Measurements from ENCODE around the gene OAS1.

DNA sequence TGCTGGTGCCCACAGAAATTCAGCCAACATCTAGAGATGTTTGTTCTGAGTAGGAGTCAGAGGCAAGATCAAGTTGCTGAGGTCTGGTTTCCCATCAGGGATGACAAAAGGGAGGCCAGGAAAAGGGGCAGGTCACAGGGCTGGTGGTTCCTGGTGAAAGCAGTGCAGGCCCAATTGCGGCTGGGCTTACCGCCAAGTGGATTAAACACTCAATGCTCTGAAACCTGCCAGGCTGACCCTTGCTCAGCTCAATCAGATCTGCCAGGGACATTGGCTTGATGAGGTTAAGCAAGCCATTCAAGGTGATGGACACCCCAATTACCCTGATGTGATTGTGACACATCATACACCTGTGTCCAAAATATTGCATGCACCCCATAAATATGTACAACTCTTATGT, 5.5 kb upstream of the OAS1 start:
- TF ChIP-seq, protein P1, sequence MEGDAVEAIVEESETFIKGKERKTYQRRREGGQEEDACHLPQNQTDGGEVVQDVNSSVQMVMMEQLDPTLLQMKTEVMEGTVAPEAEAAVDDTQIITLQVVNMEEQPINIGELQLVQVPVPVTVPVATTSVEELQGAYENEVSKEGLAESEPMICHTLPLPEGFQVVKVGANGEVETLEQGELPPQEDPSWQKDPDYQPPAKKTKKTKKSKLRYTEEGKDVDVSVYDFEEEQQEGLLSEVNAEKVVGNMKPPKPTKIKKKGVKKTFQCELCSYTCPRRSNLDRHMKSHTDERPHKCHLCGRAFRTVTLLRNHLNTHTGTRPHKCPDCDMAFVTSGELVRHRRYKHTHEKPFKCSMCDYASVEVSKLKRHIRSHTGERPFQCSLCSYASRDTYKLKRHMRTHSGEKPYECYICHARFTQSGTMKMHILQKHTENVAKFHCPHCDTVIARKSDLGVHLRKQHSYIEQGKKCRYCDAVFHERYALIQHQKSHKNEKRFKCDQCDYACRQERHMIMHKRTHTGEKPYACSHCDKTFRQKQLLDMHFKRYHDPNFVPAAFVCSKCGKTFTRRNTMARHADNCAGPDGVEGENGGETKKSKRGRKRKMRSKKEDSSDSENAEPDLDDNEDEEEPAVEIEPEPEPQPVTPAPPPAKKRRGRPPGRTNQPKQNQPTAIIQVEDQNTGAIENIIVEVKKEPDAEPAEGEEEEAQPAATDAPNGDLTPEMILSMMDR (IDR thresholded peaks at IDR 0.05 in 2 of 3, conservative IDR thresholded peaks at IDR 0.05 in 1 of 3; ENCODE audit: insufficient read depth in 2 of 3, low read depth in 1 of 3, low read length in 3 of 3), result no peak
- TF ChIP-seq ZNF175 (CRISPR knock-in tag; IDR thresholded peaks at IDR 0.05; ENCODE audit: low read depth), result no peak
